ENCODE data around the gene KRTAP11-1. TPM values are rescaled to one million over a fixed set of nuclear protein-coding genes. Genes with fewer than 3 reads are reported as not detected.

Gene KRTAP11-1, protein sequence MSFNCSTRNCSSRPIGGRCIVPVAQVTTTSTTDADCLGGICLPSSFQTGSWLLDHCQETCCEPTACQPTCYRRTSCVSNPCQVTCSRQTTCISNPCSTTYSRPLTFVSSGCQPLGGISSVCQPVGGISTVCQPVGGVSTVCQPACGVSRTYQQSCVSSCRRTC
- total RNA-seq = not detected in 2 replicates

DNA sequence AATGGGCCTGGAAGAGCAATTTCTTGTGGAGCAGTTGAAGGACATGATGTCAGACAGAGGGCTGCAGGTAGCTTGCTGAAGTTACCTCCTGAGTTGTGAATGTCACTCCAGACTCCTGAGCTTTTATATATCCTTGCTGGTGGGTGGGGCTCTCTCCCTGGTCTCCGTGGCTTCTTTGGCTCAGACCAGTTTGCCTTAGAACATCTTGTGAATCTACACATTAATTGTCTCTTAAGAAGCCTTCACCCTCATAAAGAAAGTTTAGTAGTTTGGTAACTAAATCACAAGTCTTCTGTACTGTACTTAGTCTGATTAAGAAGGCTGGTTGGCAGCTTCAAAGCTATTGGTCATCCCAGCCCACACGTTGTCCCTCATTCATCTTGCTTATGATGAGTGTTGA, at the start of gene KRTAP11-1:
TSS of gene KRTAP11-1 (minus strand) at position 101 of the 400 bp plus-strand sequence. CDS start at position 45, 56 bp downstream.
- DNase-seq (ENCODE audit: low read depth) = no peak
- Histone ChIP-seq H3K4me3 (ENCODE audit: low read depth, low read length) (no peak within 1 kb of the TSS), H3K27me3 (ENCODE audit: control insufficient read depth, insufficient read depth, low read length) (no peaks in the 10 kb centered on the region), H3K36me3 (ENCODE audit: control insufficient read depth, insufficient read depth, low read length) (no peaks in the 10 kb centered on the region)
- TF ChIP-seq, protein P1, sequence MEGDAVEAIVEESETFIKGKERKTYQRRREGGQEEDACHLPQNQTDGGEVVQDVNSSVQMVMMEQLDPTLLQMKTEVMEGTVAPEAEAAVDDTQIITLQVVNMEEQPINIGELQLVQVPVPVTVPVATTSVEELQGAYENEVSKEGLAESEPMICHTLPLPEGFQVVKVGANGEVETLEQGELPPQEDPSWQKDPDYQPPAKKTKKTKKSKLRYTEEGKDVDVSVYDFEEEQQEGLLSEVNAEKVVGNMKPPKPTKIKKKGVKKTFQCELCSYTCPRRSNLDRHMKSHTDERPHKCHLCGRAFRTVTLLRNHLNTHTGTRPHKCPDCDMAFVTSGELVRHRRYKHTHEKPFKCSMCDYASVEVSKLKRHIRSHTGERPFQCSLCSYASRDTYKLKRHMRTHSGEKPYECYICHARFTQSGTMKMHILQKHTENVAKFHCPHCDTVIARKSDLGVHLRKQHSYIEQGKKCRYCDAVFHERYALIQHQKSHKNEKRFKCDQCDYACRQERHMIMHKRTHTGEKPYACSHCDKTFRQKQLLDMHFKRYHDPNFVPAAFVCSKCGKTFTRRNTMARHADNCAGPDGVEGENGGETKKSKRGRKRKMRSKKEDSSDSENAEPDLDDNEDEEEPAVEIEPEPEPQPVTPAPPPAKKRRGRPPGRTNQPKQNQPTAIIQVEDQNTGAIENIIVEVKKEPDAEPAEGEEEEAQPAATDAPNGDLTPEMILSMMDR (IDR thresholded peaks at IDR 0.05; ENCODE audit: insufficient read depth, low read length, poor library complexity, severe bottlenecking) = no peak

DNA sequence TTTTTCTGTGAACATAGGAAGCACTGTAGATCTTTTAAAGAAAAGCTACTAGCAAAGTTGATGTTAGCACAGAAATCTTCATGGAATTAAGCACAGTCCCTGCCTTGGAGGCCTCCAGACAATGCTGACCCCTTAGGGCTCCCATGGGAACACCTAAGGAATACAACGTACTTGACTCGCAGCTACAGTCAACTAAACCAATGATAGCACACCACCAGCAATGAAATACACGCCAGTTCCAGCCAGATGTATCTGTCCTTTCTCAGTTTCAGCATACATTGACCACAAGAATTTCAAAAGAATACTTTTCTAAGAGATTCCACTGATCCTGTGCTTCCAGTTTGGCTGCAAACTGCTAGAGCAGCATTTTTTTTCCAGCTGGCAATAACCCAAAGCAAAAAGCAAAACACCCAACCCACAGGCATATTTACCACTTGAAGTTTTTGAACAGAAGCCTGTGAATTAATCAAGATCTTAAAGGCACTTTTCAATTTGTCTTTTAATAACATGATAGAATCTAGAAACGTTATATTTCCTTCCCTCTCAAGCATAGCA, 42.8 kb upstream of the KRTAP11-1 start:
- Histone ChIP-seq H3K4me3 (ENCODE audit: low read depth, low read length) (no peak overlapping the region), H3K27me3 (ENCODE audit: control insufficient read depth, insufficient read depth, low read length) (no peaks in the 10 kb centered on the region), H3K36me3 (ENCODE audit: control insufficient read depth, insufficient read depth, low read length) (no peaks in the 10 kb centered on the region)
- TF ChIP-seq, protein P1 (IDR thresholded peaks at IDR 0.05; ENCODE audit: insufficient read depth, low read length, poor library complexity, severe bottlenecking) = no peak
- DNase-seq (ENCODE audit: low read depth) = no peak

DNA sequence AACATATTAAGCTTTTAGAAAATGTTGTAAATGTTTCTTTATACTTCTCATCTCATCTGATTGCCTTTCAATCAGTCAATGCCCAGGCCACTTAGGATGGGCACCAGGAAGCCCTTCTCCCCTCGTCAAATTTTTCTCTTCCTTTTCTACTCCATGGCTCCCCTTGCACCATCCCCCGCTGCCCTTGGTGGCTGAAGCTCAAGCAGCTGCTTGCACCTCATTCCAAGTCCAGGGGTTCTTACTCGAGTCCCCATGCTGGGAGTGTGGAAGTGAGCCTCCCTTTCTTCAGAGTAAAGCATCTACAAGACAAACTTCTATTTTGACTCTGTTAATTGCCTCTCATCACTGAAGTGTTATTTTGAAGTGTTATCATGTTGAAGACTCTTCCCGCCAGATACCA, 39.7 kb upstream of the KRTAP11-1 start:
- DNase-seq (ENCODE audit: low read depth) = no peak
- no peak overlapping the region for H3K4me3 ChIP-seq (ENCODE audit: low read depth, low read length)
- no peaks in the 10 kb centered on the region for H3K27me3 ChIP-seq (ENCODE audit: control insufficient read depth, insufficient read depth, low read length)
- TF ChIP-seq, protein P1 (IDR thresholded peaks at IDR 0.05; ENCODE audit: insufficient read depth, low read length, poor library complexity, severe bottlenecking) = no peak
- no peaks in the 10 kb centered on the region for H3K36me3 ChIP-seq (ENCODE audit: control insufficient read depth, insufficient read depth, low read length)

DNA sequence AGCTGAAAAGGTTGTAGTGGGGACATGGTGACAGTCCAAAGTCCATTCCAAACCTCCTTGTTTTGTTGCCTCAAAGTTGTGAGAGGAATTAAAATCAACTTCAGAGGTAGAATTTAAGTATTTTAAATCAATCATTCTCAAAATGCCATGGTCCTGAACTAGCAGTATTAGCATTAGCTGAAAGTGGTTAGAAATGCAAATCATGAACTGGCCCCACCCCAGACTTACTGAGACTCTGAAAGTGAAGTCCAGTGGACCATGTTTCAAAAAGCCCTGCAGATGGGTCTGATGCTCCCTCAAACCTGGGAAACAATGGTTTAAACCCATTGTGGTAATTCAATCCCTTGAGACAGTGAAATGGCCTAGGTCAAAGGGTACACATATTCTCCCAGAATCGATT, 36.2 kb upstream of the KRTAP11-1 start:
- H3K4me3 ChIP-seq (ENCODE audit: low read depth, low read length) = no peak overlapping the region
- no peaks in the 10 kb centered on the region for H3K27me3 ChIP-seq (ENCODE audit: control insufficient read depth, insufficient read depth, low read length)
- TF ChIP-seq, protein P1 (IDR thresholded peaks at IDR 0.05; ENCODE audit: insufficient read depth, low read length, poor library complexity, severe bottlenecking) = no peak
- DNase-seq (ENCODE audit: low read depth) = no peak
- H3K36me3 ChIP-seq (ENCODE audit: control insufficient read depth, insufficient read depth, low read length) = no peaks in the 10 kb centered on the region

DNA sequence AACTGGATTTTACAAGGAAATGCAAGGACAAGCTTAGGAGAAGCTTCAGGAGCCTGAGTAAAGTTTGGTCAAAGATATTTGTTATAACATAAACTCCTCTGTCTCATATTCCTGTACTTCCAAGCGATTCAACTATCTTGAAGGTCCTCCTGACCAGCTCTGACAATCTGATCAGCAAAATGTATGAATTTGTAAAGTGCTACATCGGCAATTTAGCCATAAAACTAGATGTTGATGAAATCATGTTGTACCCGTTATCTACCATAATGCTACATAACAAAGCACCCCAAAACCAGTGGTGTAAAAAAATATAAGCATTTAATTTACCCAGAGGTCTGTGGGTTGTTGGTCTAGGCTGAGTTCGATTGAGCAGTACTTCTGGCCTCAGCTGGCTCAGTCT, 19.5 kb upstream of the KRTAP11-1 start:
- no peak overlapping the region for H3K4me3 ChIP-seq (ENCODE audit: low read depth, low read length)
- TF ChIP-seq, protein P1 (IDR thresholded peaks at IDR 0.05; ENCODE audit: insufficient read depth, low read length, poor library complexity, severe bottlenecking) = no peak
- no peaks in the 10 kb centered on the region for H3K27me3 ChIP-seq (ENCODE audit: control insufficient read depth, insufficient read depth, low read length)
- no peaks in the 10 kb centered on the region for H3K36me3 ChIP-seq (ENCODE audit: control insufficient read depth, insufficient read depth, low read length)
- DNase-seq (ENCODE audit: low read depth) = no peak
